Measurements from ENCODE around the gene NSUN2.

GRCh38 chr5:6681682-6682081, 48.8 kb upstream of the NSUN2 start:
- TF ChIP-seq CTCF (IDR thresholded peaks at IDR 0.05) (no peak), POLR2A (IDR thresholded peaks at IDR 0.05) (no peak)

All from adrenal gland (tissue), 5 donors.